ENCODE measurements around the gene PMS1. TPM values are rescaled to one million over a fixed set of nuclear protein-coding genes. Genes with fewer than 3 reads are reported as not detected.

PMS1 gene
- total RNA-seq, 1 experiment from 2014 or later: 23.9 TPM

DNA sequence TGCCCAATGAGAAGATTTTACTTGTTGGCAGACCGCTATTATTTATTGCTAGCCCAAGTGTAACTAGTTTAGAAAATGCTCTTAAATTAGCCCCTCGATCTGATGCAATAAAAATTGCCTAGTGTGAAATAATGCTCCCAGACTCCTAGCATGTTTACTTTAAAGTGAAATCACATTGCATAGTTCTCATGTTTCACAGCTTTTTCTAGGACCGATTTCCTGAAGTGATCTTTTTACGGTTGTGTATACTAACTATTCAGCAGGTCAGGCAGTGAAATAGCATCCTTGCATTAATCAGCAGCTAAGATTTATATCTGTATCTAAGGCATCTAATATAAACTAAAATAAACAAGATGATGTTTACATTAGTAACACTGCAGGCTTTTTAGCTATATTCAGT, 52.4 kb downstream of the PMS1 start:
- no peaks in the 10 kb centered on the region for H3K27me3 ChIP-seq
- H3K36me3 ChIP-seq: peaks cover 33% of the 10 kb centered on the region
- H3K4me3 ChIP-seq: no peak overlapping the region
- DNase-seq: no peak
- no peaks in the 10 kb centered on the region for H3K9me3 ChIP-seq

DNA sequence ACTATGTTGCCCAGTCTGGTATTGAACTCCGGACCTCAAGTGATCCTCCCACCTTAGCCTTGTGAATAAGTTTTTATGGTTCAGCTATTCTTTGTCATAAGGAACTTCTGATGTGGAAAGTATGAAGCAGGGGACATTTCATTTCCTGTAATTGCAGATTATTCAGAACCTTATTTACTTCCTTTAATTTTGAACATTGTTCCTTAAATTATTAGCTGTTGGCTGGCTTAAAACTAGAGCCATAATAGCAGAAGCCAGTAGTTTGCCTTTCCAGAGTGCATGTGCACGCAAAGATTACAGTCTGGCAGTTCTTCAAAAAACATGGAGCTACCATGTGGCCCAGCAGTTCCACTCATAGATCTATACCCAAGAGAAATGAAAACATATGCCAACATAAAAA, 53.1 kb downstream of the PMS1 start:
- no peaks in the 10 kb centered on the region for H3K9me3 ChIP-seq
- peaks cover 38% of the 10 kb centered on the region for H3K36me3 ChIP-seq
- no peaks in the 10 kb centered on the region for H3K27me3 ChIP-seq
- no peak overlapping the region for H3K4me3 ChIP-seq
- no peak for DNase-seq

DNA sequence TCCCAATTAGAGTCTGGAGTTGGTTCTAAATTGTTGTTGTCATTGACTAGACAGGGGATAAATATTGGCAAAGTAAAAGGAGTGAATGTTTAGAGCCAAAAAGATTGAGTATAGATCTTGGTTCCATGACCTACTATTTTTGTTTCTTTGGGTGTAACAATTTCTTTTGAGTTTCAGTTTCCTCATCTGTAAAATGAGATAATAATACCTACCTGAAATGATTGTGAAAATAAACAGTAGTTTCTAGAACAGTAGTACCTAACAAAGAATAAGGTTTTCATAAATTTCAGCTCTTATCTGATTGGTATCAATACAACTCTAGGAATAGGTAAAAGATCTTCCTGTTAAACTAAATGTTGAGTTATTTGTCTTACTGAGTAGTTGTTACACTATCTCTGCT, 56.8 kb downstream of the PMS1 start:
- peaks cover 52% of the 10 kb centered on the region for H3K36me3 ChIP-seq
- H3K9me3 ChIP-seq: no peaks in the 10 kb centered on the region
- H3K4me3 ChIP-seq: no peak overlapping the region
- no peak for DNase-seq
- H3K27me3 ChIP-seq: no peaks in the 10 kb centered on the region

DNA sequence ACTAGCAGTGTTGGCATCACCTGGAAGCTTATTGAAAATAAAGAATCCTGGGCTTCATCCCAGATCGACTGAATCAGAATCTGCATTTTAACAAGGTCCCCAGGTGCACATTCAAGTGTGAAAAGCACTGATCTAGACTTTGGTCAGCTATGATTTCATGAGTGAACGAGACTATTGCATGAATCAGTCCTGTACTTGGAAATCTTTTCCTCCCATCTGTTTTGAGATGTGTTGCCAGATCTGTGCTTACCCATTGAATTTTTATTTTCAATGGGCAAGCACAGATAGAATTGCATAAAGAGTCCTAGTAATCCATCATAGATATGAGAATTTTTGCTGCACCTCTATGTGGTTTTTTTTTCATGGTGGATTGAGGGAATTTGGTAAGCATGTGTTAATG, 64.0 kb downstream of the PMS1 start:
- no peak for DNase-seq
- H3K4me3 ChIP-seq: no peak overlapping the region

DNA sequence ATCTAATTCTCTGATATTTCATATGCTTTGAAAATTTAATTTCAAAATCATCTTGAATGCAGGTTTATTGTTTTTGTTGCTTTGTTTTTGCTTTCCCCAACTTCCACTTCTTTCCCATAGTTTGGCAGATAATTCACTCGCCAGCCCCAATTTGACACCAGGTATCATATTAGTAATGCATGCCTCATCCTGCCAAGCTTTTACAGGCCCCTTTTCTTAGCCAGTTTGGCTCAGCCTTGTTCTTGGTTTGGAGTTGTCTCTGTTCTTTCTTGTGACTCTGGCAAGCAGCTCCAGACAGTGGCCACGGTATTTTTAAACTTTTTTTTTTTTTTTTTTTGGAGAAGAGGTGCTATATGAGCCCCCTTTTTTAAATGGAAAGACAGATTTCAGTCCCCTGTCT, 65.3 kb downstream of the PMS1 start:
- Histone ChIP-seq H3K36me3 (peaks cover 49% of the 10 kb centered on the region), H3K9me3 (no peaks in the 10 kb centered on the region), H3K27me3 (no peaks in the 10 kb centered on the region), H3K4me3 (no peak overlapping the region)
- DNase-seq: peak; percentile 54

More for the DNA sequence above, 64.0 kb downstream of the PMS1 start:
- Histone ChIP-seq H3K36me3 (peaks cover 51% of the 10 kb centered on the region), H3K9me3 (no peaks in the 10 kb centered on the region), H3K27me3 (no peaks in the 10 kb centered on the region)

DNA sequence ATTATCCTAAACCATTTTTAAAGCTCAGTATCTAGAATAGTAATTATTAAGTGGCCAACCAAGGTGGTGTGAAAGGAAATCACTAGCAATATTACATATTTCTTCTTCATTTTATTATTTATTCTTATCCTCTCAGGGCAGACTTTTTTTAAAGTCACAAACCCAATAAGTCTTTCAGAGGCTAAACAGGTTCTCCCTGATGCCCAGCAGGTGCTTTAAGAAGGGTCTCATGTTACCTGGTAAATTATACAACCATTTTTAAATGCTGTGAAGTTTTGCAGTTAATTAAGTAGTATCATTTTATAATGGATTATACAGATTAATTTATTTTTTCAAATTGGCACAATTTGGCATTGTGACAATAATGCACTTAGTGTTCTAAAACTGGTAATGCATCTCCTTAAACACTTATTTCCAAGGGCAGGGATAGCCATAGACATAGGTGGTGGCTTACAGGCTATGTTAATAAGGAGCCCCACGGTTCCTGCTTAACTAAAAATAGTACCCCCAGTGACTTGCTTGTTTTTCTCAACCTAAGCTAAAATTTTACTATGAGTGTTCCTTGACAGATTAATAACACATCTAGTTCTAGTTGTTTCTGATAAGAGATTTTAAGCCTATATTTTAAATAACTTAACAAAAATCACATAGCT, 67.0 kb downstream of the PMS1 start:
- Histone ChIP-seq H3K27me3 (no peaks in the 10 kb centered on the region), H3K36me3 (peaks cover 41% of the 10 kb centered on the region), H3K4me3 (no peak overlapping the region), H3K9me3 (no peaks in the 10 kb centered on the region)
- no peak for DNase-seq

DNA sequence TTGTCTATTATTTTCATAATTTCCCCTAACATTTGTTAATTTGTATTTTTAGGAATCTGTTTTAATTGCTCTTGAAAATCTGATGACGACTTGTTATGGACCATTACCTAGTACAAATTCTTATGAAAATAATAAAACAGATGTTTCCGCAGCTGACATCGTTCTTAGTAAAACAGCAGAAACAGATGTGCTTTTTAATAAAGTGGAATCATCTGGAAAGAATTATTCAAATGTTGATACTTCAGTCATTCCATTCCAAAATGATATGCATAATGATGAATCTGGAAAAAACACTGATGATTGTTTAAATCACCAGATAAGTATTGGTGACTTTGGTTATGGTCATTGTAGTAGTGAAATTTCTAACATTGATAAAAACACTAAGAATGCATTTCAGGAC, 69.9 kb downstream of the PMS1 start:
- Histone ChIP-seq H3K4me3 (no peak overlapping the region), H3K9me3 (no peaks in the 10 kb centered on the region), H3K27me3 (no peaks in the 10 kb centered on the region), H3K36me3 (peaks cover 57% of the 10 kb centered on the region)
- DNase-seq: no peak

DNA sequence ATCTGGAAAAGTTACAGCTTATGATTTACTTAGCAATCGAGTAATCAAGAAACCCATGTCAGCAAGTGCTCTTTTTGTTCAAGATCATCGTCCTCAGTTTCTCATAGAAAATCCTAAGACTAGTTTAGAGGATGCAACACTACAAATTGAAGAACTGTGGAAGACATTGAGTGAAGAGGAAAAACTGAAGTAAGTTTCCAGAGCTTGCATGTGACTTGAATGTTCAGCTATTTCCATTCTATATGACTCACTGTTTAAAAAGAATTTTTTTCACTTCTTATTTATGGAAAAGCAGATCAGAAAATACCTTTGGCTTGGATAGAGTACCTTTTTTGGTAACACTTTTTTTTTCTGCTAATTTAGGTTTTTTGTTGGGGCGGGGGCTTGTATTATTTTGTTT, 70.7 kb downstream of the PMS1 start:
- no peaks in the 10 kb centered on the region for H3K27me3 ChIP-seq
- DNase-seq: no peak
- H3K9me3 ChIP-seq: no peaks in the 10 kb centered on the region
- H3K4me3 ChIP-seq: no peak overlapping the region
- peaks cover 62% of the 10 kb centered on the region for H3K36me3 ChIP-seq

DNA sequence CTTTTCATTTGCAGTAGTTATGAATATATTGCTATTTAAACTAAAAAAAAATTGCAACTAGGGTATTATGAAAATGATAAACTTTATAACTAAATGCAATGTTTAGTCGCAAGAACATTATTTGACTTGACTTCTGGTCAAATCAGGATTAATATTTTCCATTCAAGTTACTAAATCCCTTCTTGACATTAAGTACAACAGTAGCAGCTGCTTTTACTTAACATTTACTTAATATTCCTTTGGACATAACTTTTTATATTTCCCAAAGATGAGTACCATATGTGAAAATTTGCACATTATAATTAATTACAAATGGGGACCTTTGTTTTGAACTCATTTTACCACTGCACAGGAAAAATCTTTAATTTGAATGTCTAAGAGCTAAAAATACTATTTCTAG, 74.0 kb downstream of the PMS1 start:
- Histone ChIP-seq H3K4me3 (no peak overlapping the region), H3K9me3 (peaks cover 2% of the 10 kb centered on the region; the same call in 1 of the 2 replicates), H3K36me3 (peaks cover 70% of the 10 kb centered on the region), H3K27me3 (no peaks in the 10 kb centered on the region)
- DNase-seq: no peak

DNA sequence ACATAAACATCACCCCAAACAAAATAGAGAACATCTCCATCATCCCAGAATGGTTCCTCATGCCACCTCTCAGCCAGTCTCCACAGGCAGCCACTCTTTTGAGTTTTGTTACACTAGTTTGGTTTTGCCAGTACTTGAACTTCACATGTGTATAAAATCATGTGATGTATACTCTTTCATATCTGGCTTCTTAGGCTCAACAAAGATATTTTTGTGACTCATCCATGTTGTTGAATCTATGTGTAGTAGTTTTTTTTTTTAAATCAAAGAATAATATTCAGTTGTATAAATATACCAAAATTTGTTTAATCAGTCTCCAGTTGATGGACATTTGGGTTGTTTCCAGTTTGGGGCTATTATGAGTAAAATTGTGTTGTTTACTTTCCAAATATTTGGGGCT, 75.9 kb downstream of the PMS1 start:
- H3K36me3 ChIP-seq: peaks cover 72% of the 10 kb centered on the region
- H3K9me3 ChIP-seq: peaks cover 2% of the 10 kb centered on the region; the same call in 1 of the 2 replicates
- no peak overlapping the region for H3K4me3 ChIP-seq
- no peaks in the 10 kb centered on the region for H3K27me3 ChIP-seq
- no peak for DNase-seq

DNA sequence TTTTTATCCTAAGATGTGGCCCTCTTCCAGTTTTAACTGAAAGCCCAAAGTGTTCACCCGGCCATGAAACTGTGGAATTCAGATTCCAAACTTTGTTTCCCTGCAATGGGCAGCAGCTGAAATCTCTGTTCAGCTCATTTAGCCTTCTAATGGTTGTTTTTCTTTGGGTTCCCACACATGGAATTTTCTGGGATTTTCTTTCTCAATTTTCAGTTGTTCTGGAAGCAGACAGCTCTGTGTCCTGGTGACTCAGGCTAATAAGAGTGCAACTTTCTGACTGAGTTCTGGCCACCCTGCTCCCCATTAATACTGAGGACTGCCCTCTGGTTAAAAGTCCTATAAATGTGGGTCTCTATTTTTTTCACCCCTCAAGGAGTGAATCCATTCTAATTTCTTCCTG, 78.5 kb downstream of the PMS1 start:
- no peak overlapping the region for H3K4me3 ChIP-seq
- peaks cover 2% of the 10 kb centered on the region; the same call in 1 of the 2 replicates for H3K9me3 ChIP-seq
- no peaks in the 10 kb centered on the region for H3K27me3 ChIP-seq
- no peak for DNase-seq
- peaks cover 75% of the 10 kb centered on the region for H3K36me3 ChIP-seq

DNA sequence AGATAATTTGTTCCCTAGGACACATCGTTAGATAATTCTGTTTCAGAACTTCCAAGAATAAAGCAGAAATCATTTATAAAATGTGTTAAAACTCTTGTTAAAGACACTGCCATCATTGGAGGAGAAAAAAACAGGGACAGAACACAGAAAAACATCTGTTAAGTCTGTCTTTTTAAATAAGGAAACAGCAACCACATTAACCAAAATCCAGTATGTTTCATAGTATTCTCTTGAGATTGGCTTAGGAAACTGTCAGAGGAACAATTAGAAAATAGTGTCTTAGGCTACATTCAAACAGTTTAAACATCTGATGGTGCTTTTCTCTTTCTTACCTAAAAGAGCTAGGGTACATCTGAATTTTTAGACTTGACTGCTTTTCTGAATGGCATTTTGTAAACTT, 81.6 kb downstream of the PMS1 start:
- peaks cover 79% of the 10 kb centered on the region for H3K36me3 ChIP-seq
- H3K4me3 ChIP-seq: no peak overlapping the region
- peaks cover 2% of the 10 kb centered on the region; the same call in 1 of the 2 replicates for H3K9me3 ChIP-seq
- H3K27me3 ChIP-seq: no peaks in the 10 kb centered on the region
- DNase-seq: no peak

DNA sequence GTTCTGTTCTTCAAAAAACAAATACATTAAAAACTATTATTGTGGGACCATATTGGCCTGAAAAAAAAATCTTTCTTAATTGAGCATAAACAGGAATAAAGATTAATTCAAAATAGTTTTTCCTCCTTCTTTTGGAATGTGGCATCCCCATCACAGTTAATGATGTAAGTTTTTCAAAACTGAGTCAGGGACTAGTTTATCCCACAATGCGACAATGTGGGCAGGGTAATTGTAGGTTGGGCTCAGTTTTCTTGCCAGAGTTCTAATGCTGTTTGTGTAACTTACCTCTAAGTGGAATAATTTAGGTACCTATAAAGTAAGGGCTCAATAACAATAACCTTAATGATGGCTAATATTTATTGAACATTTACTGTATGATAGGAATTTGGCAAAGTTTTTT, 82.0 kb downstream of the PMS1 start:
- Histone ChIP-seq H3K9me3 (peaks cover 2% of the 10 kb centered on the region; the same call in 1 of the 2 replicates), H3K4me3 (no peak overlapping the region), H3K27me3 (no peaks in the 10 kb centered on the region), H3K36me3 (peaks cover 77% of the 10 kb centered on the region)
- no peak for DNase-seq

DNA sequence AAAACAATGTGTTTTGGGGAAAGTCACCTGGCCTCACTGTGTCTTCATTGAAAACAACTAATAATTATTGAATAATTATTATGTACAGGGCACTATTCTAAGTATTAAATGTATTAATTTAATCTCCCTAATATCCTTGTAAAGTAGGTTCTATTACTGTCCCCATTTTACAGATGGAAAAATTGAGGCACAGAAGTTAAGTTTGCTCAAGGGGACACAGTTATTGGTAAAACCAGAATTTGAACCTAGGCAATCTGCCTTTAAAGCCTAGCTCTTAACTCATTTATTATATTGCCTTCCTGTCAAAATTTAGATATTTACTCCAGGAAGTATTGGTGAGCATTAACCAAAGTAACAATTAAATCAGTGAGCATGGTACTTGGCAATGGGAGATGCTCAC, 84.6 kb downstream of the PMS1 start:
- Histone ChIP-seq H3K27me3 (no peaks in the 10 kb centered on the region), H3K9me3 (no peaks in the 10 kb centered on the region), H3K4me3 (no peak overlapping the region), H3K36me3 (peaks cover 74% of the 10 kb centered on the region)
- DNase-seq: no peak

DNA sequence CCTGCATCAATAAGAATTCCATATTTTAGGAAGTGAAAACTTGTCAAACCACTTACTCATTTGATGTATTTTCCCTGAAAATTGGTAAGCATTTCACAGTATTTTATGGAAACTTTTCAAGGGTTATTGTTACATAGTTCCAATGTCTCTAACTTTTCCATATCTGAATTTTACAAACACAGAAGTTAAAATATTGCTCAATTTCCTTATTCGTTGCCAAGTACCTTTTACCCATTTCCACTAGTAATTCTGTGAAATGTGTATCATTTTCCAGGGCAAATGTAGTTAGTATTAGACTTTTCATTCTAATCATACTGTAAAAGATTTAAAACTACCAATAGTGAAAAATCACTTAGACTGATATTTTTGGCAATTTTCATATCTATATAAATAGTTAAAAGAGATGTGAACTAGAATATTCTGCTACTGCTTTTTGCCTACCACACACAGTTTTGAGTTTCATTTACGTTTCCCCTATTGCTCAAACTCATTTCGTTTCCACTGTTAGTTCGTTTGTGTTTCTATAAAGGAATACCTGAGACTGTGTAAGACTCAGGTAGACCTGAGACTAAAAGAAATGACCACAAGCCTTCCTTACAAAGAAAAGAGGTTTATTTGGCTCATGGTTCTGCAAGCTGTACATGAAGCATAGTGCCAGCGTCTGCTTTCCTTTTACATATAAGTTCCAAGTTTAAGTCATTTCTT, 86.3 kb downstream of the PMS1 start:
- Histone ChIP-seq H3K9me3 (no peaks in the 10 kb centered on the region), H3K36me3 (peaks cover 75% of the 10 kb centered on the region), H3K4me3 (no peak overlapping the region), H3K27me3 (no peaks in the 10 kb centered on the region)
- DNase-seq: no peak

DNA sequence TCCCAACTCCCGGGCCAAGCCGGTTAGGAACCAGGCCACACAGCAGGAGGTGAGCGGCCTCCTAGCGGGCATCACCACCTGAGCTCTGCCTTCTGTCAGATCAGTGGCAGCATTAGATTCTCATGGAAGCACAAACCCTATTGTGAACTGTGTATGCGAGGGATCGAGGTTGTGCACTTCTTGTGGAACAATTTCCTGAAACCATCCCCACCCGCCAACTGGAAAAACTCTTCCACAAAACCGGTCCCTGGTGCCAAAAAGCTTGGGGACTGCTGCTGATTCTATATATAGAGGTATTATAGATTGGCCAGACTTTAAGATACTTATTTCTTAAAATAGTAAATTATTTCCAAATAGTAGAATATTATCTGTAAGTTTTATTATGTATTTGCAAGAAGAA, 89.4 kb downstream of the PMS1 start:
- no peak for DNase-seq
- Histone ChIP-seq H3K9me3 (no peaks in the 10 kb centered on the region), H3K36me3 (peaks cover 76% of the 10 kb centered on the region), H3K4me3 (no peak overlapping the region), H3K27me3 (no peaks in the 10 kb centered on the region)

DNA sequence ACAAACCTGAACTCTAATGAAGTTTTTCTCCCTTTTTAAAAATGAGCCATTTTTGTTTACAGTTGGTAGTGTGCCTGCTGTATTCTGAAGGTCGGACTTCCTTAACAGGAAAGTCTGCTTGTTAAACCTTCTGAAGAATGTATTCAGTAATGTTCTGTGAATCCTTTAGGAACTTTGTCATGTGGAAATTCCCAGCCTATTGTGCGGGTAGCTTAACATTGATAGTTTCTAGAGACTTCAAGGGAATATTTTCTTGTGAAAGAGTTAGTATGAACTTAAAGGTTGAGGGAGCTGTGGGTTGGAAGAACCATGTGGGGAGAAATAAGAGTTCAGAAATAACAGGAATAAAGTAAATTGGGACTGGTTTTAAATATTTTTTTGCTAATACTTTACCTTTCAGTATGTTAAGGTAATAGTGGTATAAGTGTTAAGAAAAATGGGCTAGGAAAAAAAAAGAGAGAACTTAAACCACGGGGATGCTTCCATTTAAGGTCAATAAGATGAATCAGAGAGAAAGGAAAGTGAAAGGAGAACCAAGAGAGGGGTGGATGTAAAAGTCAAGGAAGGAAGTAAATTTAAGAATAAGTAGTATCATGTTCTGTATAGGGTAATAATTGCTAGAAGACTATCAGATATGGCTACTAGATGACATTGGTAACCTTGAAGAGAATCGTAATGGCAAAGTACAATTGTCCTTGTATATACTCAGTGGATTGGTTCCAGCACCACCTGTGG, 90.5 kb downstream of the PMS1 start:
- no peak for DNase-seq

More for the DNA sequence above, 90.5 kb downstream of the PMS1 start:
- Histone ChIP-seq H3K9me3 (no peaks in the 10 kb centered on the region), H3K4me3 (no peak overlapping the region), H3K27me3 (no peaks in the 10 kb centered on the region), H3K36me3 (peaks cover 72% of the 10 kb centered on the region)
